H1 (cell line): ENCODE results near the gene GRK5. TPM values are rescaled to one million over a fixed set of nuclear protein-coding genes. Genes with fewer than 3 reads are reported as not detected.

Experiments
- CTCF ChIA-PET: fragments of 300-600 bp; sonication (Branson Sonifier 250); formaldehyde crosslinking; loops from one replicate; lab custom pipeline; 2021; ENCODE audit not compliant: partially characterized antibody; lab: Charles Lee
- POLR2A ChIA-PET: fragments of 300-600 bp; sonication (Branson Sonifier 250); formaldehyde crosslinking; loops from one replicate; lab custom pipeline; 2021; ENCODE audit warnings: inconsistent platforms; ENCODE audit not compliant: partially characterized antibody; lab: Charles Lee
- DNase-seq, 2 experiments: peaks; one replicate each; pipeline versions ENCODE4 v3.0.0 to v3.0.0-alpha.2; 2010 to 2022; ENCODE audit warnings: low spot score in 2 of 2, low read depth in 1 of 2, mixed read lengths in 1 of 2
- FAIRE-seq: peaks from 2 replicates; lab custom pipeline; 2011; peaks lifted over from hg19 to GRCh38; lab: Jason Lieb, UNC
- H2AFZ ChIP-seq: 2 replicates; pipeline ENCODE4 v1.8.1; 2012; ENCODE audit warnings: low read length, inconsistent platforms
- H2AK5ac ChIP-seq: 2 replicates; pipeline ENCODE4 v1.6.1; 2013; ENCODE audit warnings: low read depth, low read length
- H2BK120ac ChIP-seq: replicated peaks from 2 replicates; pipeline ENCODE3; 2013; ENCODE audit warnings: low read depth, low read length, inconsistent platforms
- H2BK12ac ChIP-seq: 2 replicates; pipeline ENCODE4 v1.6.1; 2013; ENCODE audit warnings: low read depth, low read length
- H2BK15ac ChIP-seq: 2 replicates; pipeline ENCODE4 v1.6.1; 2013; ENCODE audit warnings: low read length
- H2BK20ac ChIP-seq: 2 replicates; pipeline ENCODE4 v1.6.1; 2013; ENCODE audit warnings: low read length
- H2BK5ac ChIP-seq: 2 replicates; pipeline ENCODE4 v1.6.1; 2013; ENCODE audit warnings: low read depth, low read length
- H3K14ac ChIP-seq: 2 replicates; pipeline ENCODE4 v1.6.1; 2013; ENCODE audit warnings: inconsistent platforms; ENCODE audit not compliant: insufficient read length
- H3K18ac ChIP-seq: 2 replicates; pipeline ENCODE4 v1.6.1; 2013; ENCODE audit warnings: low read length; ENCODE audit errors: extremely low read depth
- H3K23ac ChIP-seq: 2 replicates; pipeline ENCODE4 v1.6.1; 2013; ENCODE audit warnings: inconsistent platforms; ENCODE audit not compliant: insufficient read length
- H3K23me2 ChIP-seq: 2 replicates; pipeline ENCODE4 v1.6.1; 2013; ENCODE audit warnings: low read depth, low read length
- H3K27ac ChIP-seq: 2 replicates; pipeline ENCODE4 v1.6.1; 2011; ENCODE audit warnings: low read depth, low read length, inconsistent platforms
- H3K27me3 ChIP-seq, 4 experiments: replicated peaks in 1 of 4; 1 replicate in 1 of 4; 2 replicates in 3 of 4; pipeline versions ENCODE4 v1.6.1 to v1.8.1; 2011 to 2013; ENCODE audit warnings: low read length in 3 of 4, mild to moderate bottlenecking in 3 of 4, inconsistent platforms in 2 of 4, mixed read lengths in 2 of 4, moderate library complexity in 1 of 4; ENCODE audit not compliant: control insufficient read depth in 3 of 4, insufficient read depth in 3 of 4; ENCODE audit errors: extremely low read depth in 1 of 4
- H3K36me3 ChIP-seq, 4 experiments: 2 replicates each; pipeline versions ENCODE4 v1.6.1 to v1.8.1; 2011 to 2013; ENCODE audit warnings: mild to moderate bottlenecking in 4 of 4, low read length in 3 of 4, moderate library complexity in 2 of 4, control low read depth in 1 of 4, inconsistent platforms in 1 of 4; ENCODE audit not compliant: insufficient read depth in 4 of 4, control insufficient read depth in 2 of 4
- H3K4ac ChIP-seq: replicated peaks from 2 replicates; pipeline ENCODE3; 2013; ENCODE audit warnings: low read length, low read depth, mixed read lengths, inconsistent platforms; ENCODE audit not compliant: insufficient read length
- H3K4me1 ChIP-seq, 4 experiments: replicated peaks in 1 of 4; 1 replicate in 1 of 4; 2 replicates in 3 of 4; pipeline versions ENCODE4 v1.6.1 to v1.8.1; 2011 to 2013; ENCODE audit warnings: low read length in 3 of 4, inconsistent platforms in 2 of 4, mixed read lengths in 1 of 4; ENCODE audit not compliant: insufficient read depth in 4 of 4, control insufficient read depth in 3 of 4
- H3K4me2 ChIP-seq, 2 experiments: 2 replicates each; pipeline versions ENCODE4 v1.6.1 to v1.8.1; 2011 to 2013; ENCODE audit warnings: low read depth in 2 of 2, low read length in 2 of 2, control low read depth in 1 of 2, inconsistent platforms in 1 of 2, mild to moderate bottlenecking in 1 of 2; ENCODE audit not compliant: insufficient read depth in 1 of 2
- H3K4me3 ChIP-seq, 4 experiments: fragments of 200-600, 300-600 bp in 1 of 4; sonication (generic), shearing (Covaris generic), sonication (Bioruptor Twin) in 1 of 4; 2 replicates each; pipeline versions ENCODE4 v1.5.1 to v1.8.1; 2011 to 2016; ENCODE audit warnings: low read length in 4 of 4, low read depth in 3 of 4, control low read depth in 2 of 4, inconsistent platforms in 2 of 4, mild to moderate bottlenecking in 2 of 4, mixed read lengths in 1 of 4, moderate library complexity in 1 of 4; ENCODE audit not compliant: insufficient read depth in 2 of 4; ENCODE audit errors: extremely low read depth in 1 of 4
- H3K56ac ChIP-seq: replicated peaks from 2 replicates; pipeline ENCODE3; 2013; ENCODE audit warnings: low read depth, mild to moderate bottlenecking, mixed read lengths, low read length, inconsistent platforms; ENCODE audit not compliant: insufficient read length
- H3K79me1 ChIP-seq: 2 replicates; pipeline ENCODE4 v1.6.1; 2013; ENCODE audit warnings: low read depth, low read length, control low read depth
- H3K79me2 ChIP-seq, 2 experiments: 2 replicates each; pipeline versions ENCODE4 v1.6.1 to v1.8.1; 2012 to 2013; ENCODE audit warnings: low read length in 2 of 2, mild to moderate bottlenecking in 2 of 2, inconsistent platforms in 1 of 2; ENCODE audit not compliant: insufficient read depth in 2 of 2, control insufficient read depth in 1 of 2
- H3K9ac ChIP-seq, 4 experiments: replicated peaks in 1 of 4; 1 replicate in 1 of 4; 2 replicates in 3 of 4; pipeline versions ENCODE4 v1.6.1 to v1.8.1; 2011 to 2013; ENCODE audit warnings: low read depth in 3 of 4, low read length in 3 of 4, control low read depth in 2 of 4, mild to moderate bottlenecking in 2 of 4, moderate library complexity in 2 of 4, inconsistent platforms in 1 of 4; ENCODE audit errors: extremely low read depth in 1 of 4
- H3K9me3 ChIP-seq, 2 experiments: 2 replicates each; pipeline versions ENCODE4 v1.6.1 to v1.8.1; 2012 to 2013; ENCODE audit warnings: mild to moderate bottlenecking in 2 of 2, moderate library complexity in 2 of 2, control low read depth in 1 of 2, inconsistent platforms in 1 of 2, low read depth in 1 of 2, low read length in 1 of 2, mixed read lengths in 1 of 2; ENCODE audit not compliant: insufficient read depth in 2 of 2
- H4K20me1 ChIP-seq, 2 experiments: replicated peaks in 1 of 2; 2 replicates each; pipeline versions ENCODE3 to v1.8.1; 2011 to 2013; ENCODE audit warnings: inconsistent platforms in 2 of 2, low read length in 2 of 2, mild to moderate bottlenecking in 1 of 2; ENCODE audit not compliant: insufficient read depth in 2 of 2, control insufficient read depth in 1 of 2
- H4K5ac ChIP-seq: 2 replicates; pipeline ENCODE4 v1.6.1; 2013; ENCODE audit warnings: low read length, low read depth, mixed read lengths, inconsistent platforms; ENCODE audit not compliant: insufficient read length
- H4K8ac ChIP-seq: 2 replicates; pipeline ENCODE4 v1.8.0; 2013; ENCODE audit warnings: mild to moderate bottlenecking, moderate library complexity, low read length, inconsistent platforms; ENCODE audit not compliant: insufficient read depth; ENCODE audit errors: extremely low read depth
- H4K91ac ChIP-seq: replicated peaks from 2 replicates; pipeline ENCODE3; 2013; ENCODE audit warnings: low read length, mixed read lengths, inconsistent platforms; ENCODE audit not compliant: insufficient read length
- ATF2 ChIP-seq: IDR thresholded peaks from 2 replicates; pipeline ENCODE4 v1.6.1; 2012; ENCODE audit warnings: low read length, inconsistent platforms
- EGR1 ChIP-seq: IDR thresholded peaks from 2 replicates; pipeline ENCODE4 v1.6.1; 2011; ENCODE audit warnings: low read depth, low read length, borderline replicate concordance
- EP300 ChIP-seq, 2 experiments: IDR thresholded peaks; 1 replicate in 1 of 2; 2 replicates in 1 of 2; pipeline ENCODE4 v1.6.1; 2011 to 2012; ENCODE audit warnings: low read depth in 2 of 2, low read length in 2 of 2, mild to moderate bottlenecking in 2 of 2, borderline replicate concordance in 1 of 2, inconsistent platforms in 1 of 2, moderate library complexity in 1 of 2
- KDM1A ChIP-seq: fragments of 200-600, 300-600 bp; sonication (generic); IDR thresholded peaks from 2 replicates; pipeline ENCODE4 v1.7.1; 2016; ENCODE audit warnings: mild to moderate bottlenecking, low read length, borderline replicate concordance
- POLR2AphosphoS5 ChIP-seq: IDR thresholded peaks from 2 replicates; pipeline ENCODE4 v1.6.1; 2011; ENCODE audit warnings: low read depth, low read length
- POU5F1 ChIP-seq: IDR thresholded peaks from 2 replicates; pipeline ENCODE4 v1.6.1; 2011; ENCODE audit warnings: low read depth, mild to moderate bottlenecking, low read length, moderate library complexity
- SUZ12 ChIP-seq: fragments of 200-600 bp; sonication (generic); IDR thresholded peaks from 2 replicates; pipeline ENCODE4 v1.6.1; 2012; ENCODE audit warnings: mild to moderate bottlenecking, inconsistent platforms, low read length, moderate library complexity, mixed read lengths
- TAF1 ChIP-seq: IDR thresholded peaks from 2 replicates; pipeline ENCODE4 v1.6.1; 2011; ENCODE audit warnings: mild to moderate bottlenecking, low read depth, low read length
- TAF7 ChIP-seq: optimal IDR thresholded peaks from 2 replicates; pipeline ENCODE3; 2011; ENCODE audit warnings: low read depth, mild to moderate bottlenecking, inconsistent platforms, low read length, moderate library complexity, borderline replicate concordance
- ZNF274 ChIP-seq: IDR thresholded peaks from 2 replicates; pipeline ENCODE4 v1.7.0; 2012; ENCODE audit warnings: low read length, borderline replicate concordance; ENCODE audit errors: extremely low read depth
- WGBS, 2 experiments: shearing (Covaris generic) in 1 of 2; methylation state at CpG; one replicate each; pipeline versions ENCODE4 v1.1.6 to v1.1.7; 2013 to 2015; ENCODE audit warnings: low lambda C conversion rate in 2 of 2, mixed read lengths in 2 of 2, inconsistent platforms in 1 of 2, low coverage in 1 of 2, missing lambda C conversion rate in 1 of 2; ENCODE audit not compliant: insufficient replicate concordance in 2 of 2, insufficient coverage in 1 of 2, insufficient read length in 1 of 2; ENCODE audit errors: extremely low coverage in 1 of 2, missing lambda C conversion rate in 1 of 2; 5-methylcytosine and 5-hydroxymethylcytosine counted together
- polyA plus RNA-seq, 7 experiments: library from polyadenylated mRNA; depleted of rRNA in 3 of 7; stranded (reverse) in 5 of 7; unstranded in 2 of 7; fragments of >200 nt in 5 of 7; fragments of 200-250 nt in 2 of 7; gene quantifications; 1 replicate in 5 of 7; 2 replicates in 1 of 7; 4 replicates in 1 of 7; pipeline versions ENCODE4 v1.2.1 to v1.2.3, GENCODE V29; 2011 to 2013; ENCODE audit warnings: missing spikeins in 2 of 7, mixed read lengths in 2 of 7
- total RNA-seq: library from RNA; stranded (reverse); fragmentation: NEBNext Ultra II Directional; extraction: Animal tissue kit (Norgen Biotek cat#: 25700); gene quantifications from 2 replicates; pipeline ENCODE4 v1.2.1, GENCODE V29; 2021

The GRK5 gene
- total and polyA plus RNA-seq, 2 of the 8 experiments (the other 6 are each of a cell fraction or from before 2014, with no cell fraction given) = 0.54 to 2.5 TPM

GRCh38 chr10:119323085-119324016 is 116.0 kb downstream of the GRK5 start:
- no peak overlapping the region for H3K9ac ChIP-seq
- CTCF ChIA-PET = interaction anchor here (0.6 to 2.0 kb wide), 10 partner anchors 8 to 117 kb away, joined by 3 to 8 read pairs (median 3); partner anchors contain the start of gene GRK5
- H3K4me3 ChIP-seq = no peak overlapping the region
- H2AFZ ChIP-seq = no peak overlapping the region
- peaks cover 4 to 9% (median 6%) of the 10 kb centered on the region in 4 experiments for H3K4me1 ChIP-seq
- H2AK5ac ChIP-seq = no peak overlapping the region
- H2BK20ac ChIP-seq = no peak overlapping the region
- DNase-seq = no peak
- H3K4ac ChIP-seq = no peak overlapping the region
- no peaks in the 10 kb centered on the region; the same call in 1 of the 2 replicates for H3K23me2 ChIP-seq
- no peak overlapping the region for H2BK120ac ChIP-seq
- H4K8ac ChIP-seq = no peak overlapping the region
- no peak overlapping the region for H3K27ac ChIP-seq
- no peaks in the 10 kb centered on the region for H3K79me1 ChIP-seq
- H3K36me3 ChIP-seq = no peaks in the 10 kb centered on the region
- H2BK15ac ChIP-seq = no peak overlapping the region
- H3K23ac ChIP-seq = no peak overlapping the region
- no peak for FAIRE-seq
- 79% methylated on average over 16 of the region's 16 CpGs; no CpG with 5 or more reads in 1 of the 2 experiments for WGBS, 2 experiments
- no peak overlapping the region for H3K56ac ChIP-seq
- H4K91ac ChIP-seq = no peak overlapping the region
- H2BK5ac ChIP-seq = no peak overlapping the region
- no peak overlapping the region for H3K14ac ChIP-seq
- H3K9me3 ChIP-seq = no peaks in the 10 kb centered on the region
- POLR2A ChIA-PET = interaction anchor here (0.8 kb wide), 1 partner anchor 8 kb away, joined by 3 read pairs; no protein-coding TSS in a partner anchor
- no peak overlapping the region for H3K18ac ChIP-seq
- no peak overlapping the region for H3K4me2 ChIP-seq
- no peaks in the 10 kb centered on the region for H3K79me2 ChIP-seq
- H4K20me1 ChIP-seq = no peaks in the 10 kb centered on the region
- H3K27me3 ChIP-seq = no peaks in the 10 kb centered on the region
- no peak overlapping the region for H4K5ac ChIP-seq
- H2BK12ac ChIP-seq = no peak overlapping the region
- TF ChIP-seq SUZ12 (no peak), ZNF274 (no peak), TAF1 (no peak), KDM1A (no peak), POU5F1 (no peak), POLR2AphosphoS5 (no peak), TAF7 (no peak), EP300 (IDR thresholded peaks at IDR 0.05; ENCODE audit: borderline replicate concordance in 1 of 2, low read depth in 2 of 2, low read length in 2 of 2) (no peak), EGR1 (no peak), ATF2 (no peak)
